IPS-18c (cell line): ENCODE results near the gene GABARAPL1.

Source experiments
- H3K4me3 ChIP-seq: 2 replicates; pipeline ENCODE4 v1.7.0; 2013; ENCODE audit warnings: low read depth, mild to moderate bottlenecking, low read length, moderate library complexity; ENCODE audit not compliant: insufficient read depth
- H3K9me3 ChIP-seq: one replicate; pipeline ENCODE4 v1.6.1; 2013; ENCODE audit warnings: mild to moderate bottlenecking, low read length, moderate library complexity; ENCODE audit not compliant: control insufficient read depth, insufficient read depth

Gene GABARAPL1

DNA sequence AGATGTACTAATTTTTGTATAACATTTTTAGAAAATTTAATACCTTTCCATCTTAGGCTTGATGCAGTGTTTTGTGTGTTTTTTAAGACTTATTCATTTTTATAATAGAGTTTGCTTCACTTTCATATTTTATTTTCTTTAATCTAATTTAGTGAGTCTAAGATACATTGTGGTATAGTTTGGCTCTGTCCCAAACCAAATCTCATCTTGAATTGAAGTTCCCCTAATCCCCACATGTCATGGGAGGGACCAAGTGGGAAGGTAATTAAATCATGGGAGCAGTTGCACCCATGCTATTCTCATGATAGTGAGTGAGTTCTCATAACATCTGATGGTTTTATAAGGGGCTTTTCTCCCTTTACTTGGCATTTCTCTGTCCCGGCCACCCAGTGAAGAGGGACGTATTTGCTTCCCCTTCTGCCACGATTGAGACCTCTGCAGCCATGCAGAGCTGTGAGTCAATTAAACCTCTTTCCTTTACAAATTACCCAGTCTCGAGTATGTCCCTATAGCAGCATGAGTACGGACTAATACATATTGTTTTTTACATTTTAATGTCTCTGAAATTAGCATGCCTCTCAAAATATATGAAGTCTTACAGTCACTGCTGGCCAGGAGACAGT is 34.9 kb downstream of the GABARAPL1 start:
- H3K9me3 ChIP-seq, result no peaks in the 10 kb centered on the region
- H3K4me3 ChIP-seq, result no peak overlapping the region

DNA sequence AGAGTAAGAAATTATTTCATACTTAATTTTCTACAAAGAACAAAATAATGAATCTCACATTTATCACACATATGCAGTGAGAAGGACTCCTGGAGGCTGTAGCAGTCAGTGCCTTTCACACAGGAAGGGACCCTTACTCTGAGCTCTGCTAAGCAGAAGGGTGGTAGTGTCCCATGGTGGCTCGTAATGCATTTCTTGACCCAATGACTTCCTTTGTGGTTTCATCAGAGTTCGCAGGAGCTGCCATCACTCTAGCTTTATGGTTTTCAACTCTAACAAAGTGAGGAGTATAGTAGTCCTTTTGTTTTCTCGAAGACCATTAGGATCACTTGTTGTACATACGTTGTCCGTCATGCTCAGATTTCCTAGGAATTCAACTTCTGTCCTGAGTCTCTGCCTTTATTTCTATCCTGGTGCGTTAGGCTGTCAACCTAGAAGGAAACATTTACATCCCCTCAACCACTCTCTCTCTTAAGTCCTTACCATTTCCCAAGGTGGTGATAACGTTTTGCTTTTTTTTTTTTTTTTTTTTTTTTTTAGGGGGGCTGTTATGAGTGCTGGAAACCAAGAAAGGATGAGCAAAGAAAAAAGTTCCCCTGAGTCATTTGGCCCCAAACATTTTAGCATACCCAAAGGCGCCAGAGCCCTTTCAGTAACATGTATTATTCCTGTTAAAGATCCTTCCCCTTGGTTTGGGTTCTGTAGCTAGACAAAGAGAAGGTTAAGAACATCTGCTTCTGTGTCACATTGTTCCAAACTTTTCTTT is 37.2 kb downstream of the GABARAPL1 start:
- Histone ChIP-seq H3K4me3 (no peak overlapping the region), H3K9me3 (no peaks in the 10 kb centered on the region)

DNA sequence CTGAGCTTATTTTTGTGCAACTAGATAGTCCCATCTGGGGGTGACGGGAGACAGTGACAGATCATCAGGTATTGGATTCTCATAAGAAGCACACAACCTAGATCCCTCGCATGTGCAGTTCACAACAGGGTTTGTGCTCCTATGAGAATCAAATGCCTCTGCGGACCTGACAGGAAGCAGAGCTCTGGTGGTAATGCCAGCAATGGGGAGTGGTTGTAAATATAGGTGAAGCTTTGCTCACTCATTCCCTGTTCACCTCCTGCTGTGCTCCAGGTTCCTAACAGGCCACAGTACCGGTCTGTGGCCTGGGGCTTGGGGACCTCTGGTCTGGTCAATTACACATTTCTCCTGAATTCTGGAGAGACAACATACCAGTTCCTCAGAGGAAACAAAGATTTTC is 39.0 kb downstream of the GABARAPL1 start:
- Histone ChIP-seq H3K9me3 (no peaks in the 10 kb centered on the region), H3K4me3 (no peak overlapping the region)

DNA sequence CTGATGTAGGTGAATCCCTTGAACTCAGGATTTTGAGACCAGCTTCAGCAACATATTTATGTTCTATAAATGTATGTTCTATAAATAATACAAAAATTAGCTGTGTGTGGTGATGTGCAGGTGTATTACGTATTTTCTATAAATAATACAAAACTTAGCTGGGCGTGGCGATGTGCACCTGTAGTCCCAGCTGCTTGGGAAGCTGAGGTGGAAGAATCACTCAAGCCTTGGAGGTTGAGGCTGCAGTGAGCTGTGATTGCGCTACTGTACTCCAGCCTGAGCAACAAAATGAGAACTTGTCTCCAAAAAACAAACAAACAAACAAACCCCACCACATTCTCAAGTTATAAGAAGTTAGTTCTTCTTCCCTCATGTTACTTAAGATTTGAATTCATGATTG is 39.5 kb downstream of the GABARAPL1 start:
- Histone ChIP-seq H3K4me3 (no peak overlapping the region), H3K9me3 (no peaks in the 10 kb centered on the region)

DNA sequence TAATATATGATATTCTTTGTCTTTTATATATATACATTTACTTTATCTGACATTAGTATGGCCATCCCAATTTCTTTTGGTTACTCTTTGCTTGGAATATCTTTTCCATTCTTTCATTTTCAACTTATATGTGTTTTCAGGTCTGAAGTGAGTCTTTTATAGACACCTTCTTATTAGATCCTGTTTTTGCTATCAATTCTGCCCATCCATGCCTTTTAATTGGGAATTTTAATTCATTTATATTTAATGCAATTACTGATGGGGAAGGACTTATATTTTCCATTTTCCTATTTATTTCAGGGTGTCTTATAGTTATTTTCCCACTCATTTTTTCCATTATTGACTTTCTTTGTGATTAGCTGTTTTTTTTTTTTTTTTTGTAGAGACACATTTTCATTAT is 43.4 kb downstream of the GABARAPL1 start:
- Histone ChIP-seq H3K9me3 (no peaks in the 10 kb centered on the region), H3K4me3 (no peak overlapping the region)

DNA sequence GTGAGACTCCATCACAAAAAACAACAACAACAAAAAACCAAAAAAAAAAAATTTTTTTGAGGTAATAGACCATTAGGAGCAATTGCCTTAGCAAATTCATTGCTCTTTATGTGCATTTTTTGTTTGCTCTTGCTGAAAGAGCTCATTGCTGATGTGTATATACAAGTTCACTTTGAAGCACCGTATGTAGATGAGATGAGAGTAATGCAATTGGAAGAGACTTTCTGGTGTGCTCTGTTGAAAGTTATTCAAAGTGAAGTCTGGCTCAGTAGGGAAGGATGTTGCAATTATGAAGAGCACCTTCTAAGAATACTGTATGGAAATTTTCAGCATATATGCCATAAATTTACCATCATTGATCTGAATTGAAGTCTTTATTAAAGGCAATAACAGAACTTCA is 48.2 kb downstream of the GABARAPL1 start:
- Histone ChIP-seq H3K9me3 (no peaks in the 10 kb centered on the region), H3K4me3 (no peak overlapping the region)

DNA sequence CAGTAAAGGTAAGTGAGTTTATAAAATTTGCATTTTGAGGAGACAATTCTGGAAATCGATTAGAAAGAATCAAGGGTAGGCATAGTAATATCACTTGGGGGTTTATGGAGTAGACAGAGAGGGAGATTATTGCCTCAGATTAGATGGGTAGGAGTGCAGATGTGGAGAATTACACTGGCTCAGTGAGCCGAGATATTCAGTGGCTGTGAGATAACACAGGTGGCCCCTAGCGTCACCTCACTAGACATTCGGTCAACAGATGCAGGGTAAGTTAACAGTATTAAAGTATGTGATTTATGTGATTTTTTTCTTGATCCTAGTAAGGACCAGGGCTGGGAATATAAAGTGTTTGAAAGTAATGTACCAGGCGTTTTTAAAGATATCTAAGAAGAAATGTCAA is 55.4 kb downstream of the GABARAPL1 start:
- no peak overlapping the region for H3K4me3 ChIP-seq
- no peaks in the 10 kb centered on the region for H3K9me3 ChIP-seq

DNA sequence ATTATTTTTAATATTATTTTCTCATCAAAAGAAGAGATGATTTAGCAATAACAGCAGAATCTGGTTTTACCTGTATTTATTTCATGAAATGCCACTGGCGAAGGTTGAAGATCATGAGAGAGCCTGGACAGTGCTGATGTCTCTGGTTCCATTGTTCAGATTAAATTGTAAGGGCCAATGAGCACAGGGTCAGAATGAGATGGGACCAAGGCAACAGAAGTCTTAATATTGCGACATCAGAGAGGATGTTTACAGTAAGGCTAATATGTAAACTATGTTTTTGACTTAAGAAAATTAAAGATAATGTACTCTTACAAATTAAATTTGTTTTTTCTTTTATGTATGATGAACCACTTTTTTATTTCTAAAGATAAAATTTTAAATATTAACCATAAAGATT is 59.8 kb downstream of the GABARAPL1 start:
- Histone ChIP-seq H3K4me3 (no peak overlapping the region), H3K9me3 (no peaks in the 10 kb centered on the region)
